Hematopoietic multipotent progenitor cell treated with erythropoietin and hydrocortisone succinate and interleukin-3 and kit ligand, for 8 days (in vitro differentiated cells): ENCODE measurements around the gene CMIP.

Source experiments
- DNase-seq: peaks from one replicate; pipeline ENCODE4 v3.0.0-alpha.2; 2015

Gene CMIP

GRCh38 chr16:81709016-81709900 is 264.6 kb downstream of the CMIP start:
- no peak for DNase-seq

DNA sequence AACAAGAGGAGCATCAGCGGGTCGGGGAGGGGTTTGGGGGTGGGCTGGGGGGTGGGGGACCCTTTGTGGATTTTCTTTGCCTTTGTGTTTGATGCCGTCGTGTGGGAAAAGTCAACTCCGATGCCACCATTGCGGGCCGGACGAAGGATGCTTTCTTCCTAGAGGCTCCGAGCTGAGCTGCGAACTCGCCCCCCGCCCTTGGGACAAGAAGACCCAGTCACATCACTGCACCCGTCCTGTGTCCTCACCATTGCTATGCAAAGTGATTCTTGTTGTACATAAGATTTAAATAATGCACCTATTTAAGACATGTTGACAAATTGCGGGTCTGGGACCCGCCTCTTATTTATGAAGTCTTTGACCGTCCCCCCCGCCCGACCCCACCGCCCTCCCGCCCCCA is 265.4 kb downstream of the CMIP start:
- DNase-seq: no peak

GRCh38 chr16:81710596-81710995 is 266.0 kb downstream of the CMIP start:
- no peak for DNase-seq

- DNase-seq: peak; percentile 17
These were observed 267.2 kb downstream of the CMIP start for GRCh38 chr16:81711657-81712319.

GRCh38 chr16:81712681-81713080 is 268.1 kb downstream of the CMIP start:
- no peak for DNase-seq

DNA sequence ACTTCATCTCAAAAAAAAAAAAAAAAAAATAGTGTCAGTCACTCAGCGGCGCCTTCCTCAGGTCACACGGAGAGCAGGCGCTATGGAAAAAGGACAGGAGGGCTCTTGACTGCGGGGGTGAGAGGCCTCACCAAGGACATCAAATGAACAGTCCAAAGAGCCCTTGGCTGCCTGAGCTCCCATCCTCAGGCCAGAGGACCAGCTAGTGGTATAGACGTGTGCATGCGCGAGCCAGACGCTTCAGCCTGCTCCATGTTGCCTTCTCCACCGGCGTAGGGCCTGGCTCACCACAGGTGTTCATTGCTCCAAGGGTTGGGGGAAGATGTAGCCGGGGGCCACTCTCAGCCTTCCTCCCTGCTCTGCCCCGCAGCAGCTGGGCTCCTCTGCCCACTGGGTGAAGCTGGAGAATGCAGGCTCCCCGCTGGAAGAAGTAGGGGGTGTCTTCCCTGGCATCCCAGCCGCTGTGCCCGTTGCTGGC is 268.7 kb downstream of the CMIP start:
- no peak for DNase-seq

- DNase-seq: no peak
These were observed 269.2 kb downstream of the CMIP start for GRCh38 chr16:81713796-81714195.

DNA sequence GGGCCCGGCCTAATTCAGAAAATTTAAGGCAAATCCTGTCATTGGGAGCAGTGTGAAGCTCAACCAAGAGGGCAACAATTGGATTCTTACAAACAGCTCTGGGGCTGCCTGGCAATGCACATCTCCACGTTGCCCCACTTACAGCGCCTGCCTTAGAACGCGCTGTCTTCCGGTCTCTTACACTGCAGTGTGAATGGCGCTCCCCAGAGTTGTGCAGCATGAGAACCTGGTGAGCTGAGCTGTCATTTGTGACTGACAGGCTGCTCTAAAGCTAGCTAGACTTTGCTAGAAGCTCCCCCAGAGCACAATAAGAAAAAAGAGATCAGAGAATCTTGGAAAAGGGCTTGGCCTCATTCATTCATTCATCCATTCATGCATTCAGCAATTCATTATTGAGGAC is 270.0 kb downstream of the CMIP start:
- DNase-seq: no peak

- no peak for DNase-seq
These were observed 271.0 kb downstream of the CMIP start for GRCh38 chr16:81715358-81716196.

DNA sequence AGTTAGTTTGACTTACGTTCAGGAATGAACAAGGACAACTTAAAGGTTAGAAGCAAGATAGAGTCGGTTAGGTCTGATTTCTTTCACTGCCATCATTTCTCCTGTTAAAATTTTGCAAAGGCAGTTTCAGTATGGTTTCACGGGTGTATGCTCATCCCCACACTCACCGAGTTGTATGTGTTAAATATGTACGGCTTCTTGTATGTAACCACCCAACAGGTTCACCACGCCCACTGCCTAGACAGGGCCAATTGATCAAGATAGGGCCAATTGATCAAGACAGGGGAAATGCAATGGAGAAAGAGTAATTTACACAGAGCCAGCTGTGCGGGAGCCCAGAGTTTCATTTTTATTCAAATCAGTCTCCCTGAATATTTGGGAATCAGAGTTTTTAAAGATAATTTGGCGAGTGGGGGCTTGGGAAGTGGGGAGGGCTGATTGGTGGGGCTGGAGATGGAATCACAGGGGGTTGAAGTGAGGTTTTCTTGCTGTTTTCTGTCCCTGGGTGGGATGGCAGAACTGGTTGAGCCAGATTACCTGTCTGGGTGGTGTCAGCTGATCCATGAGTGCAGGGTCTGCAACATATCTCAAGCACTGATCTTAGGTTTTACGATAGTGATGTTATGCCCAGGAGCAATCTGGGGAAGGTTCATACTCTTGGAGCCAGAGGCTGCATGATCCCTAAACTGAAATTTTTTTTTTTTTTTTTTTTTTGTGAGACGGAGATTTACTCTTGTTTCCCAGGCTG is 272.0 kb downstream of the CMIP start:
- no peak for DNase-seq

DNA sequence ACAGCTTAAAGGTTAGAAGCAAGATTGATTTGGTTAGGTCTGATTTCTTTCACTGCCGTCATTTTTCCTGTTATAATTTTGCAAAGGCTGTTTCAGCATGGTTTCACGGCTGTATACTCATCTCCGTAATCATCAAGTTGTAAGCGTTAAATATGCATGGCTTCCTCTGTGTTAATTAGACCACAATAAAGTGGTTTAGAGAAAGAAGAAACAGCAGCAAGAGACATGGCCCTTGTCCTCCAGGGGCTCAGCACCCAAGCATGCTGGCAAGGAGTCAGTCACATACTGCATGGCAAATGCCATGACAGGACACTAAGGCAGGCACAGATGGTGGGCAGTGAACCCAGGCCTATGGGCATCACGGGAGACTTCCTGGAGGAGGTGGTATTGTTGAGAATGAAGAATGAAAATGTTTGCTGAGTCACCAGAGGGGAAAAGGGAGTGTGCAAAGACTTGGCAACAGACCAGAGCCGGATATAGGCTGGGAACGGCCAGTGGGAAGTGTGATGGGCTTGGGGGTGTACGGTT is 273.1 kb downstream of the CMIP start:
- DNase-seq: peak; percentile 53

DNA sequence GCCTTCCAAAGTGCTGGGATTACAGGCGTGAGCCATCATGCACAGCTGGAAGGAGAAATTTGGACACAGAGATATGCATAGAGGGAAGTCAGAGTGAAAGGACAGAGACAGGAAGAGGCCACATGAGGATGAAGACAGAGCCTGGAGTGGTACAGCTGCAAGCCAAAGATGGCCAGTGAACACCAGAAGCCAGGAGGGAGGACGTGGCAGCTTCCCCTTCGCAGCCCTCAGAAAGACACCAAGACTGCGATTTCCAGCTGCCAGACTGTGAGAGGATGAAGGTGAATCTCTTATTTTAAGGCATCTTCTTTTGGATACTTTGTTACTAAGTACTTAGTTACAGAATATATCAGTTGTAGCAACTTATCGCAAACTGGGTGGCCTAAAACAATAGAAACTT is 274.0 kb downstream of the CMIP start:
- DNase-seq: peak; percentile 29

DNA sequence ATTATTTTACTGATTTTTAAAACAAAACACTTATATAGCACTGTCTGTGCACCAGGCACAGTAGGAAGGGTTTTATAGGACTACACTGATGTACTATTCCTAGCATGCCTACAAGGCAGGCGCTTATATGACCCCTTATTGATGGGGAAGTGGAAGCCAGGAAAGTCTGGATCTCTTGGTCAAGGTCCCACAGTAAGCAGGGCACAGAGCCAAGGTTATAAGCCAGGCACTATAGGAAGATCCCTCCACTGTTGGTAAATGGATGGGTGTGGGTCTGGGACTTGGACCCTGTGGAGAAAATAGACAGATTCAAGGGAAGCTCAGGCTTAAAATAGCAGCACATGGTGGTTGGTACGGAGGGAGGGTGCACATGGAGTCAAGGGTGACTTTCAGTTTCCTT is 275.4 kb downstream of the CMIP start:
- DNase-seq: no peak

- DNase-seq: no peak
These were observed 276.6 kb downstream of the CMIP start for GRCh38 chr16:81720973-81721906.

DNA sequence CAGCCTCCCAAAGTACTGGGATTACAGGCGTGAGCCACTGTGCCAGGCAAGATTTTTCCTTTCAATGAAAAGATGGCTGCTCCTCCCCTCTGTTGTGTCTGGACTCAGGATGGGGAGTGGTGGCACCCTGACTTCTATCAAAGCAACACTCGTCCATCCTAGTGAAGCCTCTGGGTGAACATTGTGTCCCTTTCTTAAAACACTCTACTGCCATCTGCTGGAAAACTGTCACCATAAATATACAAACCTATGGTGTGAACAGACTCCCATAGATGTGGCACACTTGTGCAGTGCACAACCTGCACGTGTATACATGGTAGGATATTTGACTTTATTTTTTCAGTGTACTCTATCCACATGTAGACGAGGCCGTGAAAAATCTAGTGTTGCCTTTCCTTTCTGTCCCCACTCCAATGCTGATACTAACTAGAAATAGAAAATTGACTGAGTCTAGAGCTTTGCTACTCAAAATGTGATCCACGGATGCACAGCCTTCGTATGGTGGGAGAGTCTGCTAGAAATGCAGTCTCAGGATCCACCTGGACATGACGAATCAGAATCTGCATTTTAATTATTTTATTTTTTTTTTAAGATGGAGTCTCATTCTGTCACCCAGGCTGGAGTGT is 278.6 kb downstream of the CMIP start:
- DNase-seq: peak; percentile 92

DNA sequence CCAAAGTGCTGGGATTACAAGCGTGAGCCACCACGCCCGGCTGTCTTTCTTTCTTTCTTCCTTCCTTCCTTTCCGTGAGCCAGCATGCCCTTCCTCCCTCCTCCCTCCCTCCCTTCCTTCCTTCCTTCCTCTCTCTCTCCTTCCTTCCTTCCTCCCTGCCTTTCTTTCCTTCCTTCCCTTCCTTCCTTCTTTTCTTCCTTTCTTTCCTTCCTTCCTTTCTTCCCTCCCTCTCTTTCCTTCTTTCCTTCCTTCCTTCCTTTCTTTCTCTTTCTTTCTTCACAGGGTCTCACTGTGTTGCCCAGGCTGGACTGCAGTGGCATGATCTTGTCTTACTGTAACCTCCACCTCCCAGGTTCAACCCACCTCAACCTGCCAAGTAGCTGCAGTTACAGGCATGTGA is 283.8 kb downstream of the CMIP start:
- DNase-seq: no peak

GRCh38 chr16:81729451-81729850 is 284.8 kb downstream of the CMIP start:
- DNase-seq: no peak

DNA sequence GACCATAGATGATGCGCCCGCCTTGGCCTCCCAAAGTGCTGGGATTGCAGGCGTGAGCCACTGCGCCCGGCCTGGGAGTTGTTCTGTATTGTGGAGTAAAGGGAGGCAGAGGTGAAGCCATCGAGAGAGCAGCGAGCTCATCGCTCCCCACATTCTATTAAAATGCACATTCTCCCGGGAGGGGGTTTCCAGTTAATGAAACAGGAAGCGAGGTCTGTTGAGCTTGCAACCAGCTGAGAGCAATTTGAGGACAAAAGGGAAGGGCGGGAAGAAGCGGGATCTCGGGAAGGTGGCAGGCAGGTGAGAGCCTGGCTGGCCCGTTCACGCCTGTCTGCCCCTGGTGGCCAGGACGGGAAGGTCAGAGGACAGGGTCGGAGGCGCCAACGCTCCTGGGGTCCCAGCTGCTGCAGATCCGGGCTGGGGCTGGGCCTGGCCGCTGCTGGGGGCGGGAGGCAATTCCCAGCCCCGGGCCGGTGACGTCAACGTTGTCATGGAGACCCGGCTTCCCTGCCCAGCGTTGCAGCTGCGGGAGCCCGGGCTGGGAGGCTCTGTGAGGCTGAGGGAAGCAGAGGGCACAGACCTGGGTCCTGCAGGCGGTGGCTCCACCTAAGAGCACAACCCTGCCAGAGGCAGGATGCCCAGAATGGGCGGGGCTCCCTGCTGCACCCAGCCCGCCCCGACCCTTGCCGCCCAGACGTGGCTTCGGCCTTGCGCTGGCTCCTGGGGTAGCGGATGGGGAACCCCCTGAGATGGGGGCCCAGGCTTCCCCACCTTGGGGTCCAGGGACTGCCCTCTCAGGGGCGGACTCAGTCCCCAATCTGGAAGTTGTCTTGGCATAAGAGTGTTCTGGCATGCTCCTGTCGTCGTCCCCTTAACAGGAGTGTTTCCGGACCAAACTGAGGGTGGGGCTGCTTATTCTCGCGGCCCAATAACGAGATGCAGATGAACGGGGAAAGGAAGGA is 285.8 kb downstream of the CMIP start:
- peak; percentile 68 for DNase-seq

DNA sequence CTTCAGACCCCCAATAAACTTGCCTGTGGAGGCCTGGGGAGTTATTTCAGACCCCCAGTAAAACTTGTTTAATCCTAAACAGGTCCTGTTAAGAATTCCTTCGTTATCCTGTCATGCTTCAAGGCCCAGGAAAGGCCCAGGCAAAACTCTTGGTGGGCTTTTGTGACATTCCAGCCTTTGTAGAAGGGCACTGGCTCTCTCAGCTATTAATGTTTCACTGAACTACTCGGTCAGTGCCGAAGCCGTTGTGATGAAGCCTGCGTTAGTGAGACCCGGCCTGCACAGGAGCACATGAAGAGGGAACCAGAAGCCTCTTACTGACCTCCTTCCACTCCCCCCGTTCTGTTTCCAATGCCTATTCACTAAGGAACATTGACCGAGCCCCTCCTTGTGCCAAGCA is 287.0 kb downstream of the CMIP start:
- no peak for DNase-seq
